ENCODE data around the gene CHD5.
"Not testable (repeated sequence)": the region's sequence is repeated elsewhere in the genome, so short reads cannot be mapped to it uniquely, and the experiment has no call there.

CHD5 gene

DNA sequence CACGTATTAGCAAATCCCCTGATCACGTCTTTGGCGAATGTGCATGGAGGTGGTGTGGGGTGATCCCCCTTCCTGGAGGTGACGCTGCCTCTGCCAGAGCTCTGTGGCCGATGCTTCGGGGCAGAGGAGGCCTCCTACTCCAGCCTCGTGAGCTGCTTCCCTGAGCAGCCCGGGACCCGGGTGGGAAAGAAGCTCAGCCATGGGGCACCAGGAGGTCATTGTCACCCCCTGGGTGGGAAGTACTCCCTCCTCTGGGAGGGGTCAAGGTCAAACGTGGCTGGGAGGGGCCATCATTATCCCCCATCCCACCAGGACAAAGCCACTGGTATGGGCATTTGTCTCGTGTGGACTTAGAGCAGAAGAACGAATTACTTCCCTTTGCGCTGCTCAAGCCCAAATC is 93.8 kb downstream of the CHD5 start:
- DNase-seq (ENCODE audit: low read depth in 2 of 2), result no peak

GRCh38 chr1:6085666-6086065 is 94.5 kb downstream of the CHD5 start:
- no peak for DNase-seq (ENCODE audit: low read depth in 2 of 2)

- DNase-seq (ENCODE audit: low read depth in 2 of 2), result no peak
These were observed 95.2 kb downstream of the CHD5 start for GRCh38 chr1:6084781-6085495.

GRCh38 chr1:6083801-6084446 is 96.2 kb downstream of the CHD5 start:
- DNase-seq (ENCODE audit: low read depth in 2 of 2), result no peak

DNA sequence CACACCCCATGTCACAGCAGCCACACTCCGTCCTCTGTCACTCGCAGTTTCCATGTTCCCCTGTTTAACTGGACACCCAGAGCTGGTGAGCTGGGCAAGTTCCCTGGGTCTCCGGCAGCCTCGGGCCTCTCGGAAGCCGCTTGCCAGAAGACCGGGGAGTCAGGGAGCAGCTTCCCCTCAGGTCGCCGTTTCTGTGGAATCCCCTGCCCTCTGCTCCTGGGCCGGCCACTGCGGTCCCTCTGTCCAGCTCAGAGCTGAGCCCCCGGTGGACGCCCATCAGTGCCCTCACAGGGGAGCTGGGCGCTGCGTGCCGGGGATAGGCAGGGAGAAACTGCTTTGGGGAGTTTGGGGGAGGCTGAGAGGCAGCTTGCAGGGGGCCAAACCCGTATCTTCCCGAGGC is 96.7 kb downstream of the CHD5 start:
- no peak for DNase-seq (ENCODE audit: low read depth in 2 of 2)

DNA sequence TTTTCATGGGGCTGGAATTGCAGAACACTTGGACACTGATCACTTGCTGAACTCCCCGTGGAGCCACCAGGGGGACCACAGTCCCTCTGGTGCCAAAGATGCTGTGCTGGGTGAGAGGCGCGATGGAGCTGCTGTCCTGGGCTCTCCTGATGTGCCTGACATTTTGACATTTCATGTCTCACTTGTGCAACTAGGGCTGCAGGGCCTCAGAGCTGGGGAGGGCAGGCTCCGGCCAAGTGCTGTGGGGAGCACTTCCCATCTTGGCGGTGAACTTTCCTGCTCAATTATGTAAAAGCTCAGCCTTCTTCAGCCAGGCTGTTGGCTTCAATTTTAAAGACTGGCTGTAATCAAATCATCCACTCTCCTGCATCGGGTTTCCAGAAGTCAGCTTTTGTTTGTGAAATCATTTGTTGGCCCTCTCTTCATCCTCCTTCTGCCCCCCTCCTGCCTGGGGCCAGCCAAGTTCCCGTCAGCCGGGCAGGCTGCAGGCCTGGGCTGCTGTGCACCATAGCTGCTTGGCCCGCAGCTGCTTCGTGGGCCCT is 97.6 kb downstream of the CHD5 start:
- DNase-seq (ENCODE audit: low read depth in 2 of 2), result no peak

GRCh38 chr1:6081901-6082300 is 98.2 kb downstream of the CHD5 start:
- DNase-seq (ENCODE audit: low read depth in 2 of 2), result no peak

GRCh38 chr1:6080469-6080868 is 99.7 kb downstream of the CHD5 start:
- no peak for DNase-seq (ENCODE audit: low read depth in 2 of 2)

DNA sequence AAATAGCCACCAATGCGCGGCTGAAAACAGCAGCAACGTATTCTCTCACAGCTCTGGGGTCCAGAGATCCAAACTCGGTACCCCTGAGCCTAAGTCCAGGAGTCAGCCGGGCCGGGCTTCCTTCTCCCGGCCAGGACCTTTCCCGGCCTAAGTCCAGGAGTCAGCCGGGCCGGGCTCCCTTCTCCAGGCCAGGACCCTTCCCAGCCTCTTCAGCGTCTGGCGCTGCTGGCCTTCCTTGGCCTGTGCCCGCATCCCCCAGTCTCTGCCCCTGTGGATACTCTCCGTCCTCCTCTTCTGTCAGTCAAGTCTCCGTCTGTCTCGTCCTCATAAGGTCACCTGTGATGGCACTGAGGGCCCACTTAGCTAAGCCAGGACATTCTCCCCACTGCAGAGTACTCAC is 102.2 kb downstream of the CHD5 start:
- DNase-seq (ENCODE audit: low read depth in 2 of 2), result no peak

DNA sequence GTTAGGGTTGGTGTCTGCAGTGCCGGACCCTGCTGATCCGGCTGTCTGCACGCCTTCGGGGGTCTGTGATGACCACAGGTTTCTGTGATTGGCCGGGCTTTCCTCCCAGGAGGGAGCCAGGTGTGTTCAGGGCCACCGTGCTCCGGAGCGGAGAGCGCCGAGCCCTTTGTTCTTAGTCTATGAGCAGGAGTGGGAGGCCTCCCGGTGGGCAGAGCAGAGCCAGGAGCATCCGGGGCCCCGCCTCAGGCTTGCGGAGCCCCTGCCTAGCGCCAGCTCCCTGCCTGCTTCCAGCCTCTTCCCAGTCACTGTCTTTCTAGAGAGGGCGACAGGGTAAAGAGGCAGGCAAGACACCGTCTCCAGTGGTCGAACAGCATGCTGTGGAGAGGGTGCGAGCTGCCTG is 102.6 kb downstream of the CHD5 start:
- no peak for DNase-seq (ENCODE audit: low read depth in 2 of 2)

- not testable (repeated sequence) for DNase-seq (ENCODE audit: low read depth in 2 of 2)
These were observed 103.1 kb downstream of the CHD5 start for GRCh38 chr1:6077061-6077460.

DNA sequence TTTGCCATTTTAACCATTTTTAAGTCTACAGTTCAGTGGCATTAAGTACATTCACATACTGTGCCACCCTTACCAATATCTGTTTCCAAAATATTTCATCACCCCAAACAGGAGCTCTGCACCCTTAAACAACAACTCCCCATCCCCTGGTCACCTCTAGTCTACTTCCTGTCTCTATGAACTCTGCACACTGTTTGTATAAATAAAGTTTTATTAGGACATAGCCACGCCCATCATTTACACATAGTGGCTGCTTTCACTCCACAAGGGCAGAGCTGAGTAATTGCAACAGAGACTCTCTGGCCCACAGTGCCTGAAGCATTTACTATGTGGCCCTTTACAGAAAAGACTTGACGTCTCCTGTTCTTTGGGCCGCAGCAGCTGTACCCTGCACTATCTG is 104.4 kb downstream of the CHD5 start:
- DNase-seq (ENCODE audit: low read depth in 2 of 2), result no peak

GRCh38 chr1:6074192-6074901 is 105.8 kb downstream of the CHD5 start:
- no peak for DNase-seq (ENCODE audit: low read depth in 2 of 2)

- no peak for DNase-seq (ENCODE audit: low read depth in 2 of 2)
These were observed 106.6 kb downstream of the CHD5 start for GRCh38 chr1:6073480-6074053.

DNA sequence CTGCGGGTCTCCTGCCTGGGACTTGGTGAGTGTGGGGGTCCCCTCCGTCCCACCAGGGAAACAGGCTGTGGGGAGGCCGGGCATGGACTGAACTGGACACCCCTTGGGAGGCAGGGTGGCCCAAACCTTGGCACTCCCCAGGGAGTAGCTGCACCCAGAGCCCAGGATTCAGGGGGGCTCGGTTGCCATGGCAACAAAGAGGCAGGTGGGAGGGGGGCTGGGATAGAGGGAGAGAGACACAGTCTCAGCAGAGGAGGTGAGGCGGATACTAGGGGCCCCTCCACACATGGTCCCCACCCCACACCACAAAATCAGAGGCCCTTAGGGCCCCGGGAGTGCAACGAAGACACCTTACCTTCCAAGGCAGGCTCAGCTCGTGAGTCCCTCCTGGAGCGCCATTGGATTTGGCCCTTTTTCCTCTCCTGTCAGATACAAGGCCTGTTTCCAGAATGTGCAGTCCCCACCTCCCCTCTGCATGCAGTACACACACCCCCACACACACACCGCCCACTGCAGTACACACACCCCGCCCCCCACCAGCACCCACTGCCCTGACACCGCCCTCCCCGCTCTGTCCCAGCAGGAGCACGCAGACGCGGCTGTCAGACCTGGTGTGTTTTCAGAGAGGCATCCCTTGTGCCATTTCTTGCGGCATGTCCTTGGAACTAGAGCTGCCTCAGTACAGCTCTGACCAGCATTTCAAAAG is 107.2 kb downstream of the CHD5 start:
- no peak for DNase-seq (ENCODE audit: low read depth in 2 of 2)

GRCh38 chr1:6071219-6071618 is 108.9 kb downstream of the CHD5 start:
- DNase-seq (ENCODE audit: low read depth in 2 of 2), result no peak

DNA sequence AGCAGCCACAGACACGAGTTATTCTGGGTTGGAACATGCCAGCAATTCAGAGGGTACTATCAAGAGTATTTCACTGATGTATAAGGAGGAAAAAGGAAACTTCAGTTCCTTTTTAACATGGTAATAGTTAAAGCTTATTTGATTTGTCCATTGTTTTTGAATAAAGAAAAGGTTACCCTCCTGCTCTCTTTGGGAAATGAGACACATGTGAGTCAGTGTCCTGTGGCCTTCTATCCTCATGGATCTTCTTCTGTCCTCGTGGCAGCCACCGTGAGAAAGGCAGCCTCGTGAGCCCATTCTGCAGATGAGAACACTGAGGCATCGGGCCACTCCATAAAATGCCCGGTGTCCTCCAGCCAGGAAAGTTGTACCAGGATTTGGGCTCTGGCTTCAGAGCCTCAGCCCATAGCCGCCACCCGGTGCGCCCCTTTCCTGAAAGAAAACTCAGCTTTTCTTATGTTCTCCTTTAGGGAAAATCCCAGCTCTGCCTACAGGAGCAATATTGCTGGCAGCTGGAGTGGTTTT is 109.6 kb downstream of the CHD5 start:
- DNase-seq (ENCODE audit: low read depth in 2 of 2), result no peak

DNA sequence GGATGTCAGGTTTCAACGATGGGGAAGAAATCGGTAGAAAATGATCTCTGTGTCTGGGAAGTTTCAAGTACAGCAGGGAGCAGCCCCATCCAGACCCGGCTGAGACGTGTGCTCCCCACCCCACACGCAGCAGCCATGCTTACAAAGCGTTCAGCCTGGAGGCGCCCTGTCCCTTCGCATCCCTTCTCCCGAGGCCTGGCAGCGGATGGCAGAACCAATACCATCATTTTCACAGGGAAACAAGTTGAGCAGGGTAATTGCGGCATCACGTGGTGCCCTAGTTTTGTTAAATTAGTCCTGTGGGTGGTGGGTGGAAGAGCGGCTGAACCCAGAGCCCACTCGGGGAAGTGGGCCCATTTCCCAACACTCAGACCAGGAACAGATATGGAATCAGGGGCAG is 110.5 kb downstream of the CHD5 start:
- no peak for DNase-seq (ENCODE audit: low read depth in 2 of 2)

- DNase-seq (ENCODE audit: low read depth in 2 of 2), result no peak
These were observed 111.2 kb downstream of the CHD5 start for GRCh38 chr1:6068932-6069331.

GRCh38 chr1:6068073-6068472 is 112.0 kb downstream of the CHD5 start:
- no peak for DNase-seq (ENCODE audit: low read depth in 2 of 2)

DNA sequence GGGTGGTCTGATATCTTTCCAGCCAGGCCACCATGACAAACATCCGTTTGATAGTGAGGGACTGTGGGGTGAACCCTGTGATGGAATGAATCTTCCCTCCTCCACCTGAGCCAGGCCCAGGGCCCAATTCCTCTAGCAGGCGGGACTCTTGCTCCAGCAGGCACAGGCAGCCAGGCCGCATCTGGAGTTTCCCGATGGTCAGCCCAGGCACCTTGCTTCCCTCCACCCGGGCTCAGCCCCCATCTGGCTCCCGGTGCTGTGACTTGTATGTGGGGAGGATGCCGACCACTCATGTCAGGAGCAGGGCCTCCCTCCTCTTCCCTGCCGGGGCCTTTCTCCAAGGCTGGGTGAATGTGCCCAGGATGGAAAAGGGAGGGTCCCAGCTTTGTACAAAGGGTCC is 113.4 kb downstream of the CHD5 start:
- no peak for DNase-seq (ENCODE audit: low read depth in 2 of 2)
